GF-D8 (cell line): Measurements from ENCODE around the gene DIDO1.

ENCODE experiments used
- DNase-seq: peaks from one replicate; lab custom pipeline; 2025; lab: John Stamatoyannopoulos, UW

The DIDO1 gene

GRCh38 chr20:62879275-62880146 is 46.8 kb downstream of the DIDO1 start:
- no peak for DNase-seq

- no peak for DNase-seq
Observed at GRCh38 chr20:62878244-62879038, 47.9 kb downstream of the DIDO1 start.

- no peak for DNase-seq
Observed at GRCh38 chr20:62876902-62877816, 49.1 kb downstream of the DIDO1 start.

- DNase-seq = no peak
Observed at GRCh38 chr20:62876501-62876901, 49.8 kb downstream of the DIDO1 start.

- DNase-seq = peak; percentile 39
Observed at GRCh38 chr20:62875419-62876361, 50.6 kb downstream of the DIDO1 start.

- DNase-seq = no peak
Observed at GRCh38 chr20:62874964-62875344, 51.4 kb downstream of the DIDO1 start.

GRCh38 chr20:62873681-62874031 is 52.6 kb downstream of the DIDO1 start:
- DNase-seq = peak; percentile 78

- no peak for DNase-seq
Observed at GRCh38 chr20:62873280-62873679, 53.0 kb downstream of the DIDO1 start.

GRCh38 chr20:62872862-62873261 is 53.4 kb downstream of the DIDO1 start:
- no peak for DNase-seq

- DNase-seq = no peak
Observed at GRCh38 chr20:62872184-62872847, 54.0 kb downstream of the DIDO1 start.

- DNase-seq = no peak
Observed at GRCh38 chr20:62864207-62864606, 62.1 kb downstream of the DIDO1 start.

- DNase-seq = peak; percentile 46
Observed at GRCh38 chr20:62861726-62862336, 64.5 kb downstream of the DIDO1 start, which contains the start of gene TCFL5. TCFL5 (minus strand) TSS chr20:62861822; CDS start chr20:62861670, 152 bp downstream.

- no peak for DNase-seq
Observed at GRCh38 chr20:62860924-62861691, 65.2 kb downstream of the DIDO1 start.

GRCh38 chr20:62860391-62860923 is 65.8 kb downstream of the DIDO1 start:
- peak; percentile 10 for DNase-seq

GRCh38 chr20:62859721-62860120 is 66.6 kb downstream of the DIDO1 start:
- no peak for DNase-seq

GRCh38 chr20:62858058-62858830 is 68.1 kb downstream of the DIDO1 start:
- DNase-seq = no peak

- no peak for DNase-seq
Observed at GRCh38 chr20:62856931-62857619, 69.2 kb downstream of the DIDO1 start.
